GM12878 (cell line): Measurements from ENCODE around the gene SYNPR.

Source experiments
- BRCA1 ChIP-seq: IDR thresholded peaks from 2 replicates; pipeline ENCODE4 v1.6.1; 2011; ENCODE audit warnings: low read depth, low read length, improper control_type of control experiment
- CTCF ChIP-seq, 3 experiments: IDR thresholded peaks in 2 of 3; conservative IDR thresholded peaks in 1 of 3; 2 replicates each; pipeline ENCODE4 v1.5.1; 2011; ENCODE audit warnings: low read depth in 3 of 3, low read length in 3 of 3, mild to moderate bottlenecking in 3 of 3, control low read depth in 2 of 3, moderate library complexity in 2 of 3, inconsistent platforms in 1 of 3, mixed read lengths in 1 of 3; ENCODE audit not compliant: control insufficient read depth in 2 of 3, insufficient read depth in 1 of 3; ENCODE audit errors: extremely low read depth in 1 of 3
- DPF2 ChIP-seq: fragments of 450-650 bp; IDR thresholded peaks from 2 replicates; pipeline ENCODE4 v1.6.1; 2017; ENCODE audit warnings: mild to moderate bottlenecking
- ETV6 ChIP-seq, 2 experiments: fragments of 450-650 bp in 1 of 2; IDR thresholded peaks in 1 of 2; conservative IDR thresholded peaks in 1 of 2; 2 replicates each; pipeline ENCODE4 v1.6.1; 2014; ENCODE audit warnings: antibody characterized with exemption in 1 of 2, borderline replicate concordance in 1 of 2, low read depth in 1 of 2, mild to moderate bottlenecking in 1 of 2, moderate library complexity in 1 of 2
- EZH2 ChIP-seq: IDR thresholded peaks from 2 replicates; pipeline ENCODE4 v1.6.1; 2012; ENCODE audit warnings: low read depth, mild to moderate bottlenecking, control low read depth, inconsistent platforms, low read length, borderline replicate concordance; ENCODE audit not compliant: control insufficient read depth
- MTA3 ChIP-seq: IDR thresholded peaks from 2 replicates; pipeline ENCODE4 v1.6.1; 2012; ENCODE audit warnings: low read length, inconsistent platforms, borderline replicate concordance
- POLR2A ChIP-seq: IDR thresholded peaks from 2 replicates; pipeline ENCODE4 v1.6.1; 2011; ENCODE audit warnings: low read depth, mild to moderate bottlenecking, low read length
- POU2F2 ChIP-seq: IDR thresholded peaks from 3 replicates; pipeline ENCODE4 v1.6.1; 2011; ENCODE audit warnings: low read depth, mild to moderate bottlenecking, low read length, borderline replicate concordance
- SUZ12 ChIP-seq: fragments of 200-600 bp; sonication (generic); IDR thresholded peaks from one replicate; pipeline ENCODE4 v1.6.1; 2018; ENCODE audit warnings: antibody characterized with exemption, mild to moderate bottlenecking; ENCODE audit not compliant: unreplicated experiment
- TAF1 ChIP-seq: IDR thresholded peaks from 2 replicates; pipeline ENCODE4 v1.6.1; 2011; ENCODE audit warnings: mild to moderate bottlenecking, low read depth, low read length, borderline replicate concordance
- TCF12 ChIP-seq: IDR thresholded peaks from 2 replicates; pipeline ENCODE4 v1.6.1; 2011; ENCODE audit warnings: low read depth, mild to moderate bottlenecking, low read length
- TF ChIP-seq, protein P1 (sequence below): IDR thresholded peaks from 2 replicates; pipeline ENCODE4 v1.6.1; 2012; ENCODE audit warnings: mild to moderate bottlenecking, low read depth, low read length

DNA sequence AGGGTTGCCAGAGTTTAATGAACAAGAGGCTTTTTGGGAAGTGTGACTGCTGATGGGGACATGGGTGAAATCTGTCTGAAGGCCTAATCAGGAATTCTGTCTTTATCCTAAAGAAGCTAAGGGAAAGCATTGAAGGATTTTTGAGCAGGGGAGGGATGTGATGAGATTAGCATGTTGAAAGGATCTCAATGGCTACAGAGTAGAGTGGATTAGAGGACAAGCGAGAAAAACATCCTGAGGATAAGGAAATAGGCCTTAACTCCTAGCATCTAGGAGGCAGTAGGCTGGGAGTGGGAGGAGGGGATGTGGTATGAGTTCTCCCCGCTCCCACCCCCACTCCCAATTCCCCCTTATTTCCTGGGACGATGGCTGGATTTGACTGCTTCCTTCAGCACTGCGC is 339.3 kb downstream of the SYNPR start:
- TF ChIP-seq POU2F2: no peak
- TF ChIP-seq DPF2: no peak
- TF ChIP-seq ETV6 (conservative IDR thresholded peaks at IDR 0.05 in 1 of 2, IDR thresholded peaks at IDR 0.05 in 1 of 2; ENCODE audit: borderline replicate concordance in 1 of 2, low read depth in 1 of 2): no peak
- TF ChIP-seq TCF12: no peak
- no peak for TF ChIP-seq CTCF (IDR thresholded peaks at IDR 0.05 in 2 of 3, conservative IDR thresholded peaks at IDR 0.05 in 1 of 3; ENCODE audit: control insufficient read depth in 2 of 3, extremely low read depth in 1 of 3, insufficient read depth in 1 of 3, low read depth in 3 of 3, low read length in 3 of 3)
- no peak for TF ChIP-seq MTA3
- TF ChIP-seq EZH2: no peak
- TF ChIP-seq TAF1: no peak
- TF ChIP-seq POLR2A: no peak
- TF ChIP-seq BRCA1: no peak
- TF ChIP-seq SUZ12: no peak
- TF ChIP-seq, protein P1, sequence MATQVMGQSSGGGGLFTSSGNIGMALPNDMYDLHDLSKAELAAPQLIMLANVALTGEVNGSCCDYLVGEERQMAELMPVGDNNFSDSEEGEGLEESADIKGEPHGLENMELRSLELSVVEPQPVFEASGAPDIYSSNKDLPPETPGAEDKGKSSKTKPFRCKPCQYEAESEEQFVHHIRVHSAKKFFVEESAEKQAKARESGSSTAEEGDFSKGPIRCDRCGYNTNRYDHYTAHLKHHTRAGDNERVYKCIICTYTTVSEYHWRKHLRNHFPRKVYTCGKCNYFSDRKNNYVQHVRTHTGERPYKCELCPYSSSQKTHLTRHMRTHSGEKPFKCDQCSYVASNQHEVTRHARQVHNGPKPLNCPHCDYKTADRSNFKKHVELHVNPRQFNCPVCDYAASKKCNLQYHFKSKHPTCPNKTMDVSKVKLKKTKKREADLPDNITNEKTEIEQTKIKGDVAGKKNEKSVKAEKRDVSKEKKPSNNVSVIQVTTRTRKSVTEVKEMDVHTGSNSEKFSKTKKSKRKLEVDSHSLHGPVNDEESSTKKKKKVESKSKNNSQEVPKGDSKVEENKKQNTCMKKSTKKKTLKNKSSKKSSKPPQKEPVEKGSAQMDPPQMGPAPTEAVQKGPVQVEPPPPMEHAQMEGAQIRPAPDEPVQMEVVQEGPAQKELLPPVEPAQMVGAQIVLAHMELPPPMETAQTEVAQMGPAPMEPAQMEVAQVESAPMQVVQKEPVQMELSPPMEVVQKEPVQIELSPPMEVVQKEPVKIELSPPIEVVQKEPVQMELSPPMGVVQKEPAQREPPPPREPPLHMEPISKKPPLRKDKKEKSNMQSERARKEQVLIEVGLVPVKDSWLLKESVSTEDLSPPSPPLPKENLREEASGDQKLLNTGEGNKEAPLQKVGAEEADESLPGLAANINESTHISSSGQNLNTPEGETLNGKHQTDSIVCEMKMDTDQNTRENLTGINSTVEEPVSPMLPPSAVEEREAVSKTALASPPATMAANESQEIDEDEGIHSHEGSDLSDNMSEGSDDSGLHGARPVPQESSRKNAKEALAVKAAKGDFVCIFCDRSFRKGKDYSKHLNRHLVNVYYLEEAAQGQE: no peak
